CD4-positive, alpha-beta T cell treated with Interleukin-6 at 100 ng/mL for 8 hours (primary cell): ENCODE measurements around the gene ATP10A.
"Not testable (repeated sequence)": the region's sequence is repeated elsewhere in the genome, so short reads cannot be mapped to it uniquely, and the experiment has no call there.

Experiments used
- DNase-seq: peaks from one replicate; pipeline ENCODE4 v3.0.0-alpha.2; 2020; ENCODE audit warnings: mixed read lengths, low spot score

Gene ATP10A

GRCh38 chr15:25641762-25642161, 221.4 kb downstream of the ATP10A start:
- DNase-seq: no peak

- no peak for DNase-seq
These were observed 221.8 kb downstream of the ATP10A start for GRCh38 chr15:25641361-25641760.

DNA sequence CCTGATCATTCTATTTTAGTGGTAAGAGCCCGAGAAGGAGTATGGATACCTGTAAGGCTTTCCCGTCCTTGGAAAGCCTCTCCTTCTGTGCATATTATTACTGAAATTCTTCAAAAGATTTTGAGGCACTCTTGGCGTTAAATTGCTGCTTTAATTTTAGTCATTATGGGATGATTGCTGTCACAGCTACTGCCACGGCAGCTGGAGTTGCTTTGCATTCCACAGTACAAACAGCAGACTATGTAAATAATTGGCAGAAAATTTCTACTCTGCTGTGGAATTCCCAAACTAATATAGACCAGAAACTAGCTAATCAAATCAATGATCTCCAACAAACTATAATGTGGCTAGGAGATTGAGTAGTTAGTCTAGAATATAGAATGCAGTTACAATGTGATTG, 222.2 kb downstream of the ATP10A start:
- not testable (repeated sequence) for DNase-seq

DNA sequence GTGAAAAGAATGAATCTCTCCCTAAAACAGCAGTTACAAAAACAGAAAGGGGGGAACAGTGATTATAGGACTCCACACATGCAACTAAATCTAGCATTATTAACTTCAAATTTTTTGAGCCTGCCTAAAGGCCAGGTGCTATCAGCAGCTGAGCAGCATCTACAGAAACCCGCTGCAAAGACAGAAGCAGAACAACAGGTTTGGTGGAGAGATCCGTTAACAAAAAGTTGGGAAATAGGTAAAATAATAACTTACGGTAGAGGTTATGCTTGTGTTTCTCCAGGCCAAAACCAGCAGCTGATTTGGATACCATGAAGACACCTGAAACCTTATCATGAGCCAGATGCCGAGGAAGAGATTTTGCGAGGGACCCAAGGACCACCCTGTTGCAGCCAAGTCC, 222.7 kb downstream of the ATP10A start:
- DNase-seq: no peak

GRCh38 chr15:25636486-25636885, 226.6 kb downstream of the ATP10A start:
- not testable (repeated sequence) for DNase-seq

GRCh38 chr15:25635191-25635590, 227.9 kb downstream of the ATP10A start:
- no peak for DNase-seq

DNA sequence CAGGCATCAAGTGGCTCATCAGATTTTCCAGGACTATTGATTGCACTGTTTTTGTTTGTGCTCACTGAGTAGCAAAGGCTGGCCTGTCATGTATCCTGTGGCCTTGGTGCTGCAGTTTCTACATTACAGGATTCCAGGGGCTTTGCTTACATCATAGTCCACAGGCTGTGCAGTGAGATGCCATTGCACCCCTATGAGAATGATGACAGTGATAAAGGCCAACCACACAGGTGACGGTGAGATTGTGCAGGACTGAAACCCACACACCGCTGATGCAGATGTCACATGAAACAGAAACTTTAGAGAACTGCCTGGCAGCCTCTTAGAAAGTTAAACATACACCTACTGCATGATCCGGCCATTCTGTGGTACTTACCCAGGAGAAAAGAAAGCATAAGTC, 229.3 kb downstream of the ATP10A start:
- DNase-seq: no peak

DNA sequence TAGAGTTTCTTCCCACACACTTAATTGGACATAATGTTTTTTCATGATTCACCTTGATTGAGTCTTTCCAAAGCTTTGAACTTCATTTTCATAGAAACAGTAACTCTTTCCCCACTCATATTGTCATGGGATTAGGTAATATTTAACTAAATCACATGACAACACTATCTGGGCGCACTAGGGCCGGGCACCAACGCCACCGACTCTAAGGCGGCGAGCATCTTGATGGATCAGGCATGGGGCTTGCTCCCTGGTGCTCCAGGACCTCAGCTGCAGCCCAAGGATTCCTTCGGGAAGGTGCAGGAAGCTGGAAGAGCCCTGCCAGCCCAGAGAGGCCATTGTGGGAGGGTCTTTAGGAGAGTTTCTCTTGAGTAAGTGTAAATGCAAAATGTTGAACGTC, 231.2 kb downstream of the ATP10A start:
- DNase-seq: no peak
